ENCODE results near the gene NCKAP5.
"Not testable (repeated sequence)": the region's sequence is repeated elsewhere in the genome, so short reads cannot be mapped to it uniquely, and the experiment has no call there.

The NCKAP5 gene

GRCh38 chr2:133521146-133521745 is 47.0 kb downstream of the NCKAP5 start:
- no peak overlapping the region for H3K4me3 ChIP-seq (ENCODE audit: low read length)
- peaks cover 55% of the 10 kb centered on the region for H3K27me3 ChIP-seq (ENCODE audit: insufficient read depth, low read length)
- H3K36me3 ChIP-seq (ENCODE audit: insufficient read depth, low read length), result no peaks in the 10 kb centered on the region
- H3K4me1 ChIP-seq (ENCODE audit: insufficient read depth, low read length), result 0 out of 2 replicates have a peak, but pooled peaks cover 6% of the 10 kb centered on the region
- WGBS, result 88% methylated on average over 3 of the region's 3 CpGs
- no peak overlapping the region for H3K27ac ChIP-seq (ENCODE audit: low read depth, low read length)
- no peaks in the 10 kb centered on the region for H3K9me3 ChIP-seq (ENCODE audit: insufficient read depth, low read depth, low read length)
- H3K9ac ChIP-seq (ENCODE audit: low read depth, low read length), result no peak overlapping the region

GRCh38 chr2:133519677-133520076 is 48.6 kb downstream of the NCKAP5 start:
- not testable (repeated sequence) for H3K4me3 ChIP-seq (ENCODE audit: low read length); H3K9me3 ChIP-seq (ENCODE audit: insufficient read depth, low read depth, low read length); H3K4me1 ChIP-seq (ENCODE audit: insufficient read depth, low read length); H3K27ac ChIP-seq (ENCODE audit: low read depth, low read length); H3K36me3 ChIP-seq (ENCODE audit: insufficient read depth, low read length); H3K9ac ChIP-seq (ENCODE audit: low read depth, low read length)
- peaks cover 44% of the 10 kb centered on the region for H3K27me3 ChIP-seq (ENCODE audit: insufficient read depth, low read length)
- 69% methylated on average over 5 of the region's 7 CpGs for WGBS

- Histone ChIP-seq H3K27me3 (ENCODE audit: insufficient read depth, low read length) (peaks cover 35% of the 10 kb centered on the region), H3K36me3 (ENCODE audit: insufficient read depth, low read length) (no peaks in the 10 kb centered on the region), H3K9ac (ENCODE audit: low read depth, low read length) (no peak overlapping the region), H3K4me3 (ENCODE audit: low read length) (no peak overlapping the region), H3K27ac (ENCODE audit: low read depth, low read length) (no peak overlapping the region), H3K4me1 (ENCODE audit: insufficient read depth, low read length) (0 out of 2 replicates have a peak, but pooled peaks cover 6% of the 10 kb centered on the region), H3K9me3 (ENCODE audit: insufficient read depth, low read depth, low read length) (no peaks in the 10 kb centered on the region)
These were observed 49.4 kb downstream of the NCKAP5 start for GRCh38 chr2:133518700-133519344.

GRCh38 chr2:133517876-133518275 is 50.4 kb downstream of the NCKAP5 start:
- Histone ChIP-seq H3K4me3 (ENCODE audit: low read length) (no peak overlapping the region), H3K27ac (ENCODE audit: low read depth, low read length) (no peak overlapping the region), H3K36me3 (ENCODE audit: insufficient read depth, low read length) (no peaks in the 10 kb centered on the region), H3K9ac (ENCODE audit: low read depth, low read length) (no peak overlapping the region), H3K9me3 (ENCODE audit: insufficient read depth, low read depth, low read length) (no peaks in the 10 kb centered on the region), H3K27me3 (ENCODE audit: insufficient read depth, low read length) (peaks cover 26% of the 10 kb centered on the region), H3K4me1 (ENCODE audit: insufficient read depth, low read length) (no peaks in the 10 kb centered on the region)
- over 99% methylated on average over 3 of the region's 3 CpGs for WGBS

- 94% methylated on average over 6 of the region's 6 CpGs for WGBS
- no peak overlapping the region for H3K9ac ChIP-seq (ENCODE audit: low read depth, low read length)
- no peaks in the 10 kb centered on the region for H3K36me3 ChIP-seq (ENCODE audit: insufficient read depth, low read length)
These were observed 51.7 kb downstream of the NCKAP5 start for GRCh38 chr2:133516405-133517026.

GRCh38 chr2:133515271-133515670 is 53.0 kb downstream of the NCKAP5 start:
- Histone ChIP-seq H3K9me3 (ENCODE audit: insufficient read depth, low read depth, low read length) (no peaks in the 10 kb centered on the region), H3K9ac (ENCODE audit: low read depth, low read length) (no peak overlapping the region), H3K27me3 (ENCODE audit: insufficient read depth, low read length) (peaks cover 2% of the 10 kb centered on the region; the same call in 1 of the 2 replicates), H3K4me1 (ENCODE audit: insufficient read depth, low read length) (no peaks in the 10 kb centered on the region), H3K27ac (ENCODE audit: low read depth, low read length) (no peak overlapping the region), H3K4me3 (ENCODE audit: low read length) (no peak overlapping the region), H3K36me3 (ENCODE audit: insufficient read depth, low read length) (no peaks in the 10 kb centered on the region)
- 89% methylated on average over 1 of the region's 2 CpGs for WGBS

More at GRCh38 chr2:133516405-133517026, 51.7 kb downstream of the NCKAP5 start:
- no peaks in the 10 kb centered on the region for H3K9me3 ChIP-seq (ENCODE audit: insufficient read depth, low read depth, low read length)
- H3K27me3 ChIP-seq (ENCODE audit: insufficient read depth, low read length), result peaks cover 12% of the 10 kb centered on the region
- no peak overlapping the region for H3K4me3 ChIP-seq (ENCODE audit: low read length)
- H3K27ac ChIP-seq (ENCODE audit: low read depth, low read length), result no peak overlapping the region
- no peaks in the 10 kb centered on the region for H3K4me1 ChIP-seq (ENCODE audit: insufficient read depth, low read length)

- no peak overlapping the region for H3K9ac ChIP-seq (ENCODE audit: low read depth, low read length)
- no peaks in the 10 kb centered on the region for H3K4me1 ChIP-seq (ENCODE audit: insufficient read depth, low read length)
- no peak overlapping the region for H3K4me3 ChIP-seq (ENCODE audit: low read length)
- no peak overlapping the region for H3K27ac ChIP-seq (ENCODE audit: low read depth, low read length)
- H3K9me3 ChIP-seq (ENCODE audit: insufficient read depth, low read depth, low read length), result no peaks in the 10 kb centered on the region
- H3K36me3 ChIP-seq (ENCODE audit: insufficient read depth, low read length), result no peaks in the 10 kb centered on the region
- 94% methylated on average over 7 of the region's 8 CpGs for WGBS
- no peaks in the 10 kb centered on the region for H3K27me3 ChIP-seq (ENCODE audit: insufficient read depth, low read length)
These were observed 54.4 kb downstream of the NCKAP5 start for GRCh38 chr2:133513893-133514292.

- Histone ChIP-seq H3K27me3 (ENCODE audit: insufficient read depth, low read length) (no peaks in the 10 kb centered on the region), H3K27ac (ENCODE audit: low read depth, low read length) (no peak overlapping the region), H3K9me3 (ENCODE audit: insufficient read depth, low read depth, low read length) (no peaks in the 10 kb centered on the region), H3K36me3 (ENCODE audit: insufficient read depth, low read length) (no peaks in the 10 kb centered on the region), H3K4me1 (ENCODE audit: insufficient read depth, low read length) (no peaks in the 10 kb centered on the region), H3K9ac (ENCODE audit: low read depth, low read length) (no peak overlapping the region), H3K4me3 (ENCODE audit: low read length) (no peak overlapping the region)
- 97% methylated on average over 3 of the region's 4 CpGs for WGBS
These were observed 56.1 kb downstream of the NCKAP5 start for GRCh38 chr2:133512121-133512520.

- Histone ChIP-seq H3K4me3 (ENCODE audit: low read length) (no peak overlapping the region), H3K27me3 (ENCODE audit: insufficient read depth, low read length) (no peaks in the 10 kb centered on the region), H3K36me3 (ENCODE audit: insufficient read depth, low read length) (no peaks in the 10 kb centered on the region), H3K9ac (ENCODE audit: low read depth, low read length) (no peak overlapping the region), H3K27ac (ENCODE audit: low read depth, low read length) (no peak overlapping the region), H3K9me3 (ENCODE audit: insufficient read depth, low read depth, low read length) (no peaks in the 10 kb centered on the region), H3K4me1 (ENCODE audit: insufficient read depth, low read length) (no peaks in the 10 kb centered on the region)
- WGBS, result 75% methylated on average over 1 of the region's 1 CpG
These were observed 56.6 kb downstream of the NCKAP5 start for GRCh38 chr2:133511679-133512078.

GRCh38 chr2:133509777-133510176 is 58.5 kb downstream of the NCKAP5 start:
- Histone ChIP-seq H3K9me3 (ENCODE audit: insufficient read depth, low read depth, low read length) (no peaks in the 10 kb centered on the region), H3K4me3 (ENCODE audit: low read length) (no peak overlapping the region), H3K9ac (ENCODE audit: low read depth, low read length) (no peak overlapping the region), H3K36me3 (ENCODE audit: insufficient read depth, low read length) (no peaks in the 10 kb centered on the region), H3K4me1 (ENCODE audit: insufficient read depth, low read length) (no peaks in the 10 kb centered on the region), H3K27ac (ENCODE audit: low read depth, low read length) (no peak overlapping the region), H3K27me3 (ENCODE audit: insufficient read depth, low read length) (no peaks in the 10 kb centered on the region)
- WGBS, result 96% methylated on average over 6 of the region's 6 CpGs

- 92% methylated on average over 7 of the region's 7 CpGs for WGBS
- no peak overlapping the region for H3K27ac ChIP-seq (ENCODE audit: low read depth, low read length)
- H3K9me3 ChIP-seq (ENCODE audit: insufficient read depth, low read depth, low read length), result no peaks in the 10 kb centered on the region
- H3K4me3 ChIP-seq (ENCODE audit: low read length), result no peak overlapping the region
- no peaks in the 10 kb centered on the region for H3K4me1 ChIP-seq (ENCODE audit: insufficient read depth, low read length)
- H3K9ac ChIP-seq (ENCODE audit: low read depth, low read length), result no peak overlapping the region
- H3K36me3 ChIP-seq (ENCODE audit: insufficient read depth, low read length), result no peaks in the 10 kb centered on the region
- no peaks in the 10 kb centered on the region for H3K27me3 ChIP-seq (ENCODE audit: insufficient read depth, low read length)
These were observed 59.6 kb downstream of the NCKAP5 start for GRCh38 chr2:133508546-133509165.
